Esophagus muscularis mucosa (tissue), 4 donors: ENCODE results near the gene IRX3. TPM values are rescaled to one million over a fixed set of nuclear protein-coding genes. Genes with fewer than 3 reads are reported as not detected.

Experiments used
- DNase-seq: peaks from one replicate; pipeline ENCODE4 v3.0.0-alpha.2; 2017; ENCODE audit errors: extremely low spot score
- H3K27ac ChIP-seq, 4 donors: fragments of 200-600 bp; sonication (generic); replicated peaks in 1 of 4; 1 replicate in 3 of 4; 2 replicates in 1 of 4; pipeline ENCODE4 v1.5.1; 2016 to 2019; ENCODE audit warnings: mild to moderate bottlenecking in 1 of 4
- H3K27me3 ChIP-seq, 4 donors: fragments of 200-600 bp; sonication (generic); one replicate each; pipeline versions ENCODE4 v1.5.1 to v1.6.0; 2016 to 2019
- H3K36me3 ChIP-seq, 4 donors: fragments of 200-600 bp; sonication (generic); one replicate each; pipeline ENCODE4 v1.5.1; 2016 to 2019
- H3K4me1 ChIP-seq, 4 donors: fragments of 200-600 bp; sonication (generic); one replicate each; pipeline ENCODE4 v1.5.1; 2016 to 2019
- H3K4me3 ChIP-seq, 4 donors: fragments of 200-600 bp; sonication (generic); 1 replicate in 2 of 4; 2 replicates in 2 of 4; pipeline ENCODE4 v1.5.1; 2016 to 2019; ENCODE audit warnings: mild to moderate bottlenecking in 4 of 4, moderate library complexity in 1 of 4
- H3K9me3 ChIP-seq, 4 donors: fragments of 200-600 bp; sonication (generic); 1 replicate in 3 of 4; 2 replicates in 1 of 4; pipeline ENCODE4 v1.5.1; 2016 to 2019
- CTCF ChIP-seq, 3 experiments: fragments of 200-600 bp in 2 of 3; fragments of 450-650 bp in 1 of 3; sonication (generic) in 2 of 3; IDR thresholded peaks; one replicate each; pipeline ENCODE4 v1.5.1; 2017 to 2019; ENCODE audit warnings: antibody characterized with exemption in 3 of 3, mild to moderate bottlenecking in 2 of 3, moderate library complexity in 1 of 3
- EP300 ChIP-seq: sonication (generic); formaldehyde crosslinking; IDR thresholded peaks from one replicate; pipeline ENCODE4 v1.6.1; 2017; ENCODE audit warnings: antibody characterized with exemption
- POLR2A ChIP-seq: fragments of 450-650 bp; IDR thresholded peaks from one replicate; pipeline ENCODE4 v1.6.1; 2017; ENCODE audit warnings: antibody characterized with exemption, moderate library complexity, mild to moderate bottlenecking, low read depth
- POLR2AphosphoS5 ChIP-seq, 2 donors: sonication (generic); formaldehyde crosslinking; IDR thresholded peaks; one replicate each; pipeline ENCODE4 v1.6.1; 2017; ENCODE audit warnings: antibody characterized with exemption in 2 of 2
- WGBS: methylation state at CpG from one replicate; pipeline ENCODE4 v1.1.5; 2018; 5-methylcytosine and 5-hydroxymethylcytosine counted together
- intact Hi-C: fragments of 100-400 bp; cut with DNase I; formaldehyde crosslinking; loops from one replicate; pipeline ENCODE4 v1.15.1; 2023
- total RNA-seq, 4 donors: library from RNA; depleted of rRNA; stranded (reverse); fragments of >200 nt; gene quantifications; one replicate each; pipeline versions ENCODE4 v1.1.0 to v1.2.1, GENCODE V29; 2016

Gene IRX3
- total RNA-seq, 4 donors from 2014 or later, result 0.39 to 1.7 (median 1.1) TPM

- DNase-seq, result no peak
- no peaks in the 10 kb centered on the region for H3K36me3 ChIP-seq
- 34% methylated on average over 23 of the region's 53 CpGs for WGBS
- H3K4me3 ChIP-seq, result peak overlapping the region in 2 of 4 donors; percentile 2 to 18
- no peaks in the 10 kb centered on the region for H3K9me3 ChIP-seq
- peaks cover 16 to 52% (median 48%) of the 10 kb centered on the region in 4 donors for H3K4me1 ChIP-seq
- intact Hi-C loops, result loop anchor here (10.0 kb wide), 2 partner anchors 507 to 653 kb away; partner anchors contain the start of gene IRX5
- TF ChIP-seq POLR2AphosphoS5 (IDR thresholded peaks at IDR 0.05) (no peak), POLR2A (no peak), EP300 (no peak), CTCF (IDR thresholded peaks at IDR 0.05) (no peak)
- no peak overlapping the region for H3K27ac ChIP-seq
- peaks cover 8 to 65% (median 48%) of the 10 kb centered on the region in 4 donors for H3K27me3 ChIP-seq
Observed at GRCh38 chr16:54281535-54282201, 4.9 kb downstream of the IRX3 start.

DNA sequence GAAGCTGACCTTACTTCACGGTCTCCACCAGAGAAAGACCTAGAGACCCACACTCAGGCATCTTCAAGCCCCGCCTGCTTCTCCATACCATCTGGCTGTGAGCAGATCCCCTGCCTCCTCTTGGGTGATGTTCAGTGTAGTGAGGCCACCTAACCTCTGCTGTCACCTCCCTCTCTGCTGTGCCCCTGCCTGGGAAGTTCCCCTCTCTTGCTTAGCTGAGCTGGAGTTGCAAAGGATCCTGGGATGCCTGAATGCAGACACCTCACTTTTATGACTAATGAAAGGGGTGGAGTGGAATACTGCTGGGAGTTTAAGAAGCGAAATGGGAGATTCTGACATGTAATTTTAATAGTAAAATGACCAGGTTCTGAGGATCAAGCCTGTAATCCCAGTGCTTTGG, 5.8 kb downstream of the IRX3 start:
- Histone ChIP-seq H3K27ac (no peak overlapping the region), H3K4me3 (no peak overlapping the region), H3K4me1 (peaks cover 16 to 42% (median 40%) of the 10 kb centered on the region in 4 donors), H3K27me3 (peaks cover 7 to 56% (median 47%) of the 10 kb centered on the region in 4 donors), H3K36me3 (no peaks in the 10 kb centered on the region), H3K9me3 (no peaks in the 10 kb centered on the region)
- TF ChIP-seq CTCF (IDR thresholded peaks at IDR 0.05) (no peak), POLR2AphosphoS5 (IDR thresholded peaks at IDR 0.05) (no peak), EP300 (no peak)
- no peak for DNase-seq
- intact Hi-C loops, result loop anchor here (10.0 kb wide), 2 partner anchors 506 to 654 kb away; partner anchors contain the start of gene IRX5
- WGBS, result 83% methylated on average over 3 of the region's 3 CpGs

DNA sequence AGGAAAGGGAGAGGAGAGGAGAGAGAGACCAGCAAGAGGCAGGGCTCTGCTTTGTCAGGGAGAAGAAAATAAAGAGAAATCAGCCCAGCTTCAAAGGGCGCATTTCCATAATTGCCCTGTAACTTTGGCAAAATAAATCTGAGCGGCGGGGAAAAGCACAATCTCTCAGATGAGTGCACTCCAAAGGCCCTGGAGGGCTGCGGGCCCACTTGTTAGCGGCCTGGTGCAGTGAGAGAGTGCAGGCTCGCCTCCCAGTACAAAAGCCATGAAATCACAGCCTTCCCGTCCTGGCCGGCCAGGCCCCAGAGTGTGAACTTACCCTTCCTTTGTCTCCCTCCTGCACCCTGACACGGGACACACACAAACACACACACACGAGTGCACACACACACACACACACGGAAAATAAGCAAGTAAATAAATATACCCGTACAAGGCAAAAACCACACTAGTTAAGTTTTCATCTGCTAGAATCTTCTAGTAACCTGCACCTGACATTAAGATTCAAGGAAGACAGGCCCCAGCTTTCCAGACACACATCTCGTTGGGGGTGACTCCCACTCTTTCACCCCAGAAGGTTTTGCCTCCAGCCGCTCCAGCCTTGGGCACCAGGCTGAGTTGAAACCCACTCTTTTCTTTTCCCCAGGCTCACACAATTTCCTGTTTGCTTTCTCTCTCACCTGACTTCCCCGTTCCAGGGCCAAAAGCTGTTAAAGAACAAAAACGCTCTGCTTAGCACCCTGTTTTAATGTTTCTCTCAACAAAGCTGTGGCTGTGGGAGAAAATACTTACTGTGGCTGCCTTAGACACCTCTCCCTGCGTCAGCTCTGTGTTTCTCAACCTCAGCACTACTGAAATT, 8.5 kb downstream of the IRX3 start:
- intact Hi-C loops, result no loop called here
- WGBS, result 87% methylated on average over 17 of the region's 17 CpGs
- no peak overlapping the region for H3K4me3 ChIP-seq
- TF ChIP-seq CTCF (IDR thresholded peaks at IDR 0.05) (no peak), POLR2A (no peak), EP300 (no peak), POLR2AphosphoS5 (IDR thresholded peaks at IDR 0.05) (no peak)
- H3K27ac ChIP-seq, result no peak overlapping the region
- no peaks in the 10 kb centered on the region for H3K9me3 ChIP-seq
- H3K36me3 ChIP-seq, result no peaks in the 10 kb centered on the region
- no peak for DNase-seq
- peaks cover 9 to 16% (median 14%) of the 10 kb centered on the region in 4 donors for H3K4me1 ChIP-seq
- H3K27me3 ChIP-seq, result peaks cover 4 to 45% (median 21%) of the 10 kb centered on the region in 4 donors

GRCh38 chr16:54275956-54276355, 10.6 kb downstream of the IRX3 start:
- TF ChIP-seq POLR2AphosphoS5 (IDR thresholded peaks at IDR 0.05), result no peak
- TF ChIP-seq POLR2A, result no peak
- TF ChIP-seq EP300, result no peak
- TF ChIP-seq CTCF (IDR thresholded peaks at IDR 0.05), result no peak
- Histone ChIP-seq H3K4me1 (no peaks in the 10 kb centered on the region), H3K9me3 (peaks cover 0 to 4% (median 0%) of the 10 kb centered on the region in 4 donors), H3K27ac (no peak overlapping the region), H3K36me3 (no peaks in the 10 kb centered on the region), H3K27me3 (peaks cover 0 to 23% (median 1%) of the 10 kb centered on the region in 4 donors), H3K4me3 (no peak overlapping the region)
- WGBS, result 93% methylated on average over 6 of the region's 6 CpGs
- no peak for DNase-seq
- intact Hi-C loops, result no loop called here
